Mesendoderm (in vitro differentiated cells): ENCODE measurements around the gene CIAO3.

Experiments used
- DNase-seq: peaks from one replicate; pipeline ENCODE4 v3.0.0; 2013
- H2AK5ac ChIP-seq: 2 replicates; pipeline ENCODE4 v1.6.1; 2013; ENCODE audit warnings: low read length, inconsistent platforms
- H2BK120ac ChIP-seq: 2 replicates; pipeline ENCODE4 v1.6.1; 2013; ENCODE audit warnings: low read depth, mild to moderate bottlenecking, low read length, moderate library complexity, mixed read lengths
- H2BK15ac ChIP-seq: replicated peaks from 2 replicates; pipeline ENCODE4 v1.6.1; 2013; ENCODE audit warnings: low read depth, mild to moderate bottlenecking, moderate library complexity
- H2BK5ac ChIP-seq: 2 replicates; pipeline ENCODE4 v1.6.1; 2013; ENCODE audit warnings: low read length, inconsistent platforms
- H3K18ac ChIP-seq: 2 replicates; pipeline ENCODE4 v1.6.1; 2013; ENCODE audit warnings: mild to moderate bottlenecking, low read length, mixed read lengths
- H3K23ac ChIP-seq: one replicate; pipeline ENCODE4 v1.6.1; 2013; ENCODE audit warnings: low read length
- H3K27ac ChIP-seq: 2 replicates; pipeline ENCODE4 v1.5.1; 2013; ENCODE audit warnings: low read depth, mild to moderate bottlenecking, inconsistent platforms, low read length, moderate library complexity
- H3K27me3 ChIP-seq: 2 replicates; pipeline ENCODE4 v1.6.1; 2013; ENCODE audit warnings: low read length, control low read depth, mild to moderate bottlenecking, inconsistent platforms; ENCODE audit not compliant: insufficient read depth, poor library complexity
- H3K36me3 ChIP-seq: 2 replicates; pipeline ENCODE4 v1.6.1; 2013; ENCODE audit warnings: low read length, inconsistent platforms; ENCODE audit not compliant: control insufficient read depth, insufficient read depth
- H3K4ac ChIP-seq: one replicate; pipeline ENCODE4 v1.6.1; 2013; ENCODE audit warnings: low read depth, mild to moderate bottlenecking, low read length, moderate library complexity
- H3K4me1 ChIP-seq: 2 replicates; pipeline ENCODE4 v1.6.1; 2013; ENCODE audit warnings: low read depth, low read length, inconsistent platforms; ENCODE audit not compliant: control insufficient read depth
- H3K4me2 ChIP-seq: 2 replicates; pipeline ENCODE4 v1.6.1; 2013; ENCODE audit warnings: low read length
- H3K4me3 ChIP-seq: 2 replicates; pipeline ENCODE4 v1.5.1; 2013; ENCODE audit warnings: mild to moderate bottlenecking, low read length
- H3K56ac ChIP-seq: one replicate; pipeline ENCODE4 v1.6.1; 2013; ENCODE audit warnings: low read length
- H3K79me1 ChIP-seq: 2 replicates; pipeline ENCODE4 v1.6.1; 2013; ENCODE audit warnings: low read length, inconsistent platforms
- H3K79me2 ChIP-seq: 2 replicates; pipeline ENCODE4 v1.6.1; 2013; ENCODE audit warnings: mild to moderate bottlenecking, low read length; ENCODE audit not compliant: control insufficient read depth, insufficient read depth
- H3K9ac ChIP-seq: 2 replicates; pipeline ENCODE4 v1.6.1; 2013; ENCODE audit warnings: low read length, inconsistent platforms
- H4K5ac ChIP-seq: one replicate; pipeline ENCODE4 v1.6.1; 2013; ENCODE audit warnings: low read length
- H4K8ac ChIP-seq: one replicate; pipeline ENCODE4 v1.6.1; 2013; ENCODE audit warnings: low read depth, mild to moderate bottlenecking, control low read depth, low read length, moderate library complexity
- WGBS: extraction: QIAGEN DNeasy Blood & Tissue Kit; methylation state at CpG from one replicate; pipeline ENCODE4 v1.1.7; 2013; ENCODE audit warnings: low lambda C conversion rate, missing lambda C conversion rate; ENCODE audit not compliant: insufficient coverage; ENCODE audit errors: extremely low coverage; 5-methylcytosine and 5-hydroxymethylcytosine counted together

The CIAO3 gene

GRCh38 chr16:684071-684794 lies 56.6 kb downstream of the CIAO3 start, which contains the start of gene JMJD8:
Gene JMJD8 (minus strand): TSS chr16:684334. CDS start chr16:684319, 15 bp downstream.
- Histone ChIP-seq H3K27ac (peak within 1 kb of the TSS; percentile 21), H3K36me3 (peaks cover 13% of the 10 kb centered on the region), H3K4me1 (no peaks in the 10 kb centered on the region), H3K4me2 (peak within 1 kb of the TSS; percentile 49), H2BK120ac (no peak within 1 kb of the TSS), H3K23ac (no peak within 1 kb of the TSS), H3K4ac (no peak within 1 kb of the TSS), H2BK5ac (no peak within 1 kb of the TSS), H3K9ac (peak within 1 kb of the TSS; percentile 93), H4K5ac (no peak within 1 kb of the TSS), H3K79me2 (peaks cover 18% of the 10 kb centered on the region), H2BK15ac (no peak within 1 kb of the TSS), H2AK5ac (no peak within 1 kb of the TSS), H3K79me1 (peaks cover 19% of the 10 kb centered on the region), H3K4me3 (peak within 1 kb of the TSS; percentile 63), H3K27me3 (no peaks in the 10 kb centered on the region), H3K18ac (peak within 1 kb of the TSS; percentile 42), H3K56ac (peak within 1 kb of the TSS; percentile 96), H4K8ac (no peak within 1 kb of the TSS)
- WGBS: no CpG with 5 or more reads among the region's 91 CpGs
- peak; percentile 97 for DNase-seq

GRCh38 chr16:683396-684070 lies 57.3 kb downstream of the CIAO3 start:
- Histone ChIP-seq H3K79me1 (peaks cover 15% of the 10 kb centered on the region), H3K4me1 (no peaks in the 10 kb centered on the region), H2BK15ac (no peak overlapping the region), H3K9ac (peak overlapping the region; percentile 93), H3K27ac (peak overlapping the region; percentile 21), H4K8ac (no peak overlapping the region), H3K79me2 (peaks cover 18% of the 10 kb centered on the region), H3K18ac (no peak overlapping the region), H2BK5ac (no peak overlapping the region), H3K4ac (no peak overlapping the region), H3K27me3 (no peaks in the 10 kb centered on the region), H3K4me2 (peak overlapping the region; percentile 49), H3K4me3 (peak overlapping the region; percentile 63), H3K36me3 (peaks cover 13% of the 10 kb centered on the region), H2AK5ac (no peak overlapping the region), H4K5ac (no peak overlapping the region), H3K23ac (no peak overlapping the region), H2BK120ac (no peak overlapping the region), H3K56ac (peak overlapping the region; percentile 96)
- no CpG with 5 or more reads among the region's 57 CpGs for WGBS
- DNase-seq: peak; percentile 43

GRCh38 chr16:682493-683395 lies 58.1 kb downstream of the CIAO3 start:
- Histone ChIP-seq H3K9ac (peak overlapping the region; percentile 93), H3K4me1 (no peaks in the 10 kb centered on the region), H3K79me1 (peaks cover 15% of the 10 kb centered on the region), H2BK5ac (no peak overlapping the region), H3K56ac (peak overlapping the region; percentile 49), H3K18ac (no peak overlapping the region), H2BK15ac (no peak overlapping the region), H3K4me3 (no peak overlapping the region), H3K23ac (no peak overlapping the region), H3K4ac (no peak overlapping the region), H2BK120ac (no peak overlapping the region), H3K27ac (no peak overlapping the region), H2AK5ac (no peak overlapping the region), H3K36me3 (peaks cover 13% of the 10 kb centered on the region), H3K4me2 (peak overlapping the region; percentile 49), H3K27me3 (no peaks in the 10 kb centered on the region), H4K8ac (no peak overlapping the region), H4K5ac (no peak overlapping the region), H3K79me2 (peaks cover 18% of the 10 kb centered on the region)
- WGBS: no CpG with 5 or more reads among the region's 36 CpGs
- DNase-seq: no peak

- Histone ChIP-seq H2BK5ac (no peak overlapping the region), H3K56ac (no peak overlapping the region), H2AK5ac (no peak overlapping the region), H3K36me3 (peaks cover 13% of the 10 kb centered on the region), H2BK15ac (no peak overlapping the region), H3K23ac (no peak overlapping the region), H3K18ac (no peak overlapping the region), H3K4me2 (no peak overlapping the region), H3K4me3 (no peak overlapping the region), H4K8ac (no peak overlapping the region), H3K79me1 (peaks cover 15% of the 10 kb centered on the region), H3K9ac (no peak overlapping the region), H3K27me3 (no peaks in the 10 kb centered on the region), H3K79me2 (peaks cover 18% of the 10 kb centered on the region), H3K4me1 (no peaks in the 10 kb centered on the region), H3K27ac (no peak overlapping the region), H3K4ac (no peak overlapping the region), H2BK120ac (no peak overlapping the region), H4K5ac (no peak overlapping the region)
- DNase-seq: no peak
- WGBS: no CpG with 5 or more reads among the region's 28 CpGs
Measured at GRCh38 chr16:681746-682427, 58.9 kb downstream of the CIAO3 start.

- no peak overlapping the region for H3K23ac ChIP-seq
- no CpG with 5 or more reads among the region's 44 CpGs for WGBS
- peaks cover 18% of the 10 kb centered on the region for H3K79me2 ChIP-seq
- no peaks in the 10 kb centered on the region for H3K27me3 ChIP-seq
- DNase-seq: no peak
- H3K79me1 ChIP-seq: peaks cover 15% of the 10 kb centered on the region
- peak overlapping the region; percentile 94 for H3K4me2 ChIP-seq
- H3K4me3 ChIP-seq: peak overlapping the region; percentile 91
- no peak overlapping the region for H2AK5ac ChIP-seq
- no peak overlapping the region for H3K27ac ChIP-seq
- no peaks in the 10 kb centered on the region for H3K4me1 ChIP-seq
- H4K5ac ChIP-seq: no peak overlapping the region
- peak overlapping the region; percentile 92 for H3K56ac ChIP-seq
- no peak overlapping the region for H2BK120ac ChIP-seq
- H2BK5ac ChIP-seq: no peak overlapping the region
- no peak overlapping the region for H3K18ac ChIP-seq
- peak overlapping the region; percentile 94 for H3K9ac ChIP-seq
- no peak overlapping the region for H4K8ac ChIP-seq
- no peak overlapping the region for H3K4ac ChIP-seq
- peaks cover 13% of the 10 kb centered on the region for H3K36me3 ChIP-seq
- H2BK15ac ChIP-seq: no peak overlapping the region
Measured at GRCh38 chr16:680967-681745, 59.6 kb downstream of the CIAO3 start.
